Measurements from ENCODE around the gene PTMA.

PTMA gene

GRCh38 chr2:231676243-231676642, 32.1 kb upstream of the PTMA start:
- DNase-seq: no peak

- DNase-seq: peak; percentile 88 to 94 (median 92)
Observed at GRCh38 chr2:231677632-231678104, 30.7 kb upstream of the PTMA start.

DNA sequence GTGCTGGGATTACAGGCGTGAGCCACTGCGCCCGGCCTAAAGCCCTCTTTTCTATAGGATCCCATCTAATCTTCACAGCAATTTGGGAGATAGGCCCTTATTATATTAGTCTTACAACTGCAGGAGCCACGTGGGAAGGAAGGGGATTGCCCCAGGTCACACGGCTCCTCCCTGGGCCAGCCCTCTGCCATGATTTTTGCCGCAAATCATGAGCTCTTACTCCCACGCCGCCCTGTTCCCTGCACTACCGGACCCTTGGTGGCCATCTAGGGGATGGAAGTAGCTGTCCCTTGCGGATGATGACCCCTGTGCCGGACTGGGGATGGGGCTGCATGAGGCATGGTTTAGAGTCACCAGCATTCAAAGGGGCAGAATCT, 28.4 kb upstream of the PTMA start:
- DNase-seq: peak in 2 of 4 experiments; percentile 41 to 57

- DNase-seq: no peak
Observed at GRCh38 chr2:231680285-231680991, 27.9 kb upstream of the PTMA start.

DNA sequence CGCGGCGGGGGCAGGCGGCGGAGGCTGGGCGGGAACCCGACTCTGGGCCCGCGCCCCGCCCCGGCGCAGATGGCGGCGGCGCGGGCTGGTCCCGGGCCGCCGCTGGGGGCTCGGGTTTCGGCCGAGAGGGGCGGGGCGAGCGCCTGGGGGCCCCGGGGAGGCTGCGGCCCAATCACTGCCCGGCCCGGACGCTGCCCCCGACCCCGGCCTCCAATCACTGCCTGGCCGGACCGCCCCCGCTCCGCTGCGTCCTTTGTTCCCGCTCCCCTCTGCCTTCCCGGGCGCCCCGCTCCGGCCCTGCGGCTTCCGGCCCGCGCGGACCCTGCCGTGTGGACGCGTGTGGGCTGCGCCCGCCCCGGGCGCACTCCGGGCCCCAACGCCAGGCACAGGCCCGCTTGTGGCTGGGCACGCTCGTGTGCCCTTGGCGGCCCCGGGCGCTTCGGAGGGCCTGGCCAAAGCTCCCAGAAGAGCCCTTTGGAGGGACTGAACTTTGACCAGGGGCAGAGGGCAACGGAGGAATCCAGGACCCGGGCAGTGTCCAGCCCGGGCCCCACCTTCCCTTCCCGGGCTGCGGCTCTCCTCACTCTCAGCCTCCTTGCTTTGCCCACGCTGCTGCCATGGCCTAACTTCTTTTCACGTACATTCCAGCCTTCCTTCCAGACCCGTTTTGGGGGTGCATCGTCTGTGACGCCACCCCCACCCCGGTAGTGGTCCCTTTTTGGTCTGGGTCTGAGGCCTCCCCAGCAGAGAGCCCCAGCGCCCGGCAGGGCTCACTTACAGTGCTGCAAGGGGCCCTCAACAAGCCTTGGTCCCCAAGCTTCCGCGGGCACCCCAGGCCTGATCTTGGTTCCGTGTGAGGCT, 27.1 kb upstream of the PTMA start:
- DNase-seq: peak; percentile 45 to 81 (median 62)

- no peak for DNase-seq
Observed at GRCh38 chr2:231682603-231683291, 25.6 kb upstream of the PTMA start.

GRCh38 chr2:231683292-231684235, 24.8 kb upstream of the PTMA start:
- no peak for DNase-seq

GRCh38 chr2:231684314-231685223, 23.8 kb upstream of the PTMA start:
- no peak for DNase-seq

GRCh38 chr2:231685349-231686191, 22.8 kb upstream of the PTMA start:
- DNase-seq: peak in 2 of 4 experiments; percentile 23 to 34

GRCh38 chr2:231686192-231687100, 21.9 kb upstream of the PTMA start:
- DNase-seq: no peak

- DNase-seq: peak; percentile 71 to 85 (median 78)
Observed at GRCh38 chr2:231687133-231687852, 21.0 kb upstream of the PTMA start.

DNA sequence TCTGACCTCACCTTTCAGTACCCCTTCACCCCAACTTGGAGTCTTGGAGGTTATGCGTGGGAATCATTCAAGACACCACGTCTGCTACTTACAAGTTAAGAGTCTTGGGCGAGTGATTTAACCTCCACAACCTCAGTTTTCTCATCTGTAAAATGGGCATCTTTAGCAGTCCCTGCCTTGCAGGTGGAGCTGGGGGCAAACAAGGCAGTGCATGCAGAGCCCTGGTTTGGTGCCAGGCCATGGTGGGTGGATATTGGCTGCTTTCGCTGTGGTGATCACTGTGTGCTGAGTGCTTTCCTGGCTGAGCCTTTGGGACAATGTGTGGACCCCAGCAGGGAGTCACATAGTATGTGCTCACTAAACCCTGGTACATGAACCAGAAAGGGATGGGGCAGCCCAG, 20.4 kb upstream of the PTMA start:
- DNase-seq: no peak

DNA sequence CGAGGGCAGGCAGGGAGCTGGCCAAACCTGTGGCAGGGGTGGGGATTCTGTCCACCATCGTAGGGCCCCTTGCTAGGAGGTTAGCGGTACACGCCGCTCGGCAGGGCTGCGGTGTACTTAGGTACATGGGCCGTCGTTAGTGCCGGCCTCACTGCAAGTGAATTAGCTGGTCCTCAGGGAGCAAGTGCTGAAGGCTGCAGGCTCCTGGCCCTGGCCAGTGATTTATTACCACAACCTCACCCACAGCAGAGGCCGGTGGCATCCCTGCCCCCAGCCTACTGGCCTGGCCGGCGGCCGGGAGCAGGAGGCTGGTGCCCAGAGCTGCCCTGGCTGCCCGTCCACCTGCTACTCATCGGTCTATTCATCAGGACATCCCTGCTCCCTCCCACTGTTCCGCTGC, 19.6 kb upstream of the PTMA start:
- DNase-seq: no peak

DNA sequence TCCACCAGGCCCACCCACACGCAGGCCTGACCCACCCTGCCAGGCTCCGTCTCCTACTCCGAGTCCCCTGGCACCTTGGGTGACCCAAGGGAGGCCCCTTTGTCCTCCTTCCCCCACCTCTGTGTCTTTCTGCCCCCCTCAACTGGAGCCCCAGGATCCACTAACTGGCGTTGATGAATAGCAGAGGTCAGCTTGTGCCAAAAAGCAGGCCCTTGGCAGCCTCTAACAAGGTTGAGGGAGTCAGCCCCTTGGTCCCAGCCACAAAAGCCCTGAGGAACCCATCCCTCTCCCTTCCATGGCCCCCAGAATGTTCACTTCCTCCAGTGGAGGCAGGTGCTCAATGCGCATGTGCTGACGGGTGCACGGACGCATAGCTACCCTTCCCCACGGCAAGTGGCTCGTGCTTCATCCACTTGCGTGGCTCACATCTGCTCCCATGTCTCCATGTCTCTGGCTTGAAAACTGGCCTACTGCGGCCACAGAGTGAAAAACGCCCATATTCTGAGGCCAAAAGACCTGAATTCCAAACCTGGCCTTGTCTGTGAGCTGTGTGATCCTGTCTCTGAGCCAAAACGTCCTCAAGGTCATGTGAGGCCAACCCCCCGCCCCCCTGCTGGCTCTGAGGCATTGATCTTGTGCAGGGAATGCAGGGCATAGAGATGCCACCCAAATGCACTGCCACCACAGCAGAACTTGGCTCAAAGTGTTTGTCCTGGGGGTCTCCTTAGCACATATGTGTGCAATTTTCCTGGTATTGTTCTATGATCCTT, 19.0 kb upstream of the PTMA start:
- no peak for DNase-seq

DNA sequence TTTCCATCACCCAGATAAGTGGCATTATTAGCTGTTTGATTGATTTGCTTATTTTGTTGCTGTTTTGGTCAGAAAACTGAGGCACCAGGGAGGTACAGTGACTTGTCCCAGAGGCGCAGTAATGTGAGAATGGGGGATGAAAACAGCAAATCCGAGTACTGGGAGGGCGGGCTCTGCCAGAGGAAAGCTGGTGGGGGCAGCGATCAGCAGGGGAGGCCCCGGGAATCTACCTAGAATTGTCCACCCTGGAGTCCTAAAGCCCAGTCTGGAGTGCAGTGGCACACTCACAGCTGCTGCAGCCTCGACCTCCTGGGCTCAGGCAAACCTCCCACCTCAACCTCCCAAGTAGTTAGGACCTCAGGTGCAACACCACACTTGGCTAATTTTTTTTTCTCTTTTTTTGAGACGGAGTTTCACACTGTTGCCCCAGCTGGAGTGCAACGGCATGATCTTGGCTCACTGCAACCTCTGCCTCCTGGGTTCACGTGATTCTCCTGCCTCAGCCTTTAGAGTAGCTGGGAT, 17.0 kb upstream of the PTMA start:
- no peak for DNase-seq

- no peak for DNase-seq
Observed at GRCh38 chr2:231692847-231693246, 15.5 kb upstream of the PTMA start.

GRCh38 chr2:231693956-231694355, 14.4 kb upstream of the PTMA start:
- DNase-seq: no peak

Measured in suppressor macrophage (primary cell).